ENCODE data around the gene C20orf144.

GRCh38 chr20:33621717-33622400 is 40.3 kb upstream of the C20orf144 start:
- TF ChIP-seq TAF1 (IDR thresholded peaks at IDR 0.05; ENCODE audit: borderline replicate concordance, insufficient read depth, low read length) (no peak), FOXP2 (optimal IDR thresholded peaks at IDR 0.05; ENCODE audit: borderline replicate concordance, extremely low read depth, extremely low read length, insufficient read depth) (no peak), POLR2AphosphoS5 (IDR thresholded peaks at IDR 0.05; ENCODE audit: low read depth, low read length) (no peak)

All from PFSK-1 (cell line).